ENCODE results near the gene NUP62.

GRCh38 chr19:49872245-49873128 is 56.8 kb downstream of the NUP62 start:
- TF ChIP-seq ZNF274 (IDR thresholded peaks at IDR 0.05; ENCODE audit: low read depth, low read length) (no peak), SUZ12 (IDR thresholded peaks at IDR 0.05; ENCODE audit: extremely low read depth, insufficient read depth, insufficient read length) (no peak)
